ENCODE results near the gene DLEC1. TPM values are rescaled to one million over a fixed set of nuclear protein-coding genes. Genes with fewer than 3 reads are reported as not detected.
A peak's percentile ranks its signal among the peaks of the same experiment; 100 is the strongest.

Gene DLEC1
- total and polyA plus RNA-seq, 9 of the 15 experiments (the other 6 are each of a cell fraction or from before 2014, with no cell fraction given), result 0.07 to 0.08 TPM; not detected in 7

DNA sequence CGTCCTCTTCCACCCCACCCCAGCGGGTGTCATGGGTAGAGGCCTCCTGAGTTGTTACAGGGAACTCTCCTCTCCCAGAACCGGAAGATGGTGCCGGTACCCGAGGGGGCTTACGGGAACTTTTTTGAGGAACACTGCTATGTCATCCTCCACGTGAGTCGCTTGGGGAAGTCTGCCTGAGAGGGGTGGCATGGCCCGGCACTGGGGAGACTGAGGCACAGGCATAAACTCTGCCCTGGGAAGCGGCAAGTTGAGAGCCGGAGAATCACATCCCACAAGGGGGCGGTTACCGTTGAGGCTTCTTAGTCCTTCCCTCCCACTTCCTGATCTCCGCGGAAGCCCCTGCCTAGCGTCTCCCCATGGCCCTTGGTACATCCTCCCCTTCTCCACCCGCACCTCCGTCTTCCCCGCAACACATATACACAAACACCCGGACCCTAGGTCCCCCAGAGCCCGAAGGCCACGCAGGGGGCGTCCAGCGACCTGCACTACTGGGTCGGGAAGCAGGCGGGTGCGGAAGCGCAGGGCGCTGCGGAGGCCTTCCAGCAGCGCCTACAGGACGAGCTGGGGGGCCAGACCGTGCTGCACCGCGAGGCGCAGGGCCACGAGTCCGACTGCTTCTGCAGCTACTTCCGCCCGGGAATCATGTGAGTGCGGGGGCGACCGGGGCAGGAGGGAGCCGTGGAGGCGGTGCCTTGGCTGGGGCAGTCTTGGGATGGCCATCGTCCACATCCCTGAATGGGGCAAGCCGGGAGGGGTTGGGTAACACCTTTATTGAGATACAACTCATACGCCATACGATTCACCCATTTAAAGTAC, 45.0 kb upstream of the DLEC1 start (continued):
- TF ChIP-seq, protein P1, sequence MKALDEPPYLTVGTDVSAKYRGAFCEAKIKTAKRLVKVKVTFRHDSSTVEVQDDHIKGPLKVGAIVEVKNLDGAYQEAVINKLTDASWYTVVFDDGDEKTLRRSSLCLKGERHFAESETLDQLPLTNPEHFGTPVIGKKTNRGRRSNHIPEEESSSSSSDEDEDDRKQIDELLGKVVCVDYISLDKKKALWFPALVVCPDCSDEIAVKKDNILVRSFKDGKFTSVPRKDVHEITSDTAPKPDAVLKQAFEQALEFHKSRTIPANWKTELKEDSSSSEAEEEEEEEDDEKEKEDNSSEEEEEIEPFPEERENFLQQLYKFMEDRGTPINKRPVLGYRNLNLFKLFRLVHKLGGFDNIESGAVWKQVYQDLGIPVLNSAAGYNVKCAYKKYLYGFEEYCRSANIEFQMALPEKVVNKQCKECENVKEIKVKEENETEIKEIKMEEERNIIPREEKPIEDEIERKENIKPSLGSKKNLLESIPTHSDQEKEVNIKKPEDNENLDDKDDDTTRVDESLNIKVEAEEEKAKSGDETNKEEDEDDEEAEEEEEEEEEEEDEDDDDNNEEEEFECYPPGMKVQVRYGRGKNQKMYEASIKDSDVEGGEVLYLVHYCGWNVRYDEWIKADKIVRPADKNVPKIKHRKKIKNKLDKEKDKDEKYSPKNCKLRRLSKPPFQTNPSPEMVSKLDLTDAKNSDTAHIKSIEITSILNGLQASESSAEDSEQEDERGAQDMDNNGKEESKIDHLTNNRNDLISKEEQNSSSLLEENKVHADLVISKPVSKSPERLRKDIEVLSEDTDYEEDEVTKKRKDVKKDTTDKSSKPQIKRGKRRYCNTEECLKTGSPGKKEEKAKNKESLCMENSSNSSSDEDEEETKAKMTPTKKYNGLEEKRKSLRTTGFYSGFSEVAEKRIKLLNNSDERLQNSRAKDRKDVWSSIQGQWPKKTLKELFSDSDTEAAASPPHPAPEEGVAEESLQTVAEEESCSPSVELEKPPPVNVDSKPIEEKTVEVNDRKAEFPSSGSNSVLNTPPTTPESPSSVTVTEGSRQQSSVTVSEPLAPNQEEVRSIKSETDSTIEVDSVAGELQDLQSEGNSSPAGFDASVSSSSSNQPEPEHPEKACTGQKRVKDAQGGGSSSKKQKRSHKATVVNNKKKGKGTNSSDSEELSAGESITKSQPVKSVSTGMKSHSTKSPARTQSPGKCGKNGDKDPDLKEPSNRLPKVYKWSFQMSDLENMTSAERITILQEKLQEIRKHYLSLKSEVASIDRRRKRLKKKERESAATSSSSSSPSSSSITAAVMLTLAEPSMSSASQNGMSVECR (CRISPR knock-in tag; IDR thresholded peaks at IDR 0.05), result peak; percentile 86
- TF ChIP-seq CCAR2 (IDR thresholded peaks at IDR 0.05; ENCODE audit: low read depth, low read length) (no peak), MTF1 (CRISPR knock-in tag; IDR thresholded peaks at IDR 0.05; ENCODE audit: borderline replicate concordance) (0 out of 2 replicates have a peak, but pooled peaks have one; percentile 7), SMAD3 (CRISPR knock-in tag; conservative IDR thresholded peaks at IDR 0.05) (0 out of 2 replicates have a peak, but pooled peaks have one; percentile 22), PCBP1 (IDR thresholded peaks at IDR 0.05; ENCODE audit: low read depth, low read length, poor library complexity, severe bottlenecking) (no peak), MXI1 (IDR thresholded peaks at IDR 0.05; ENCODE audit: low read depth, low read length) (0 out of 2 replicates have a peak, but pooled peaks have one; percentile 34), HNRNPLL (IDR thresholded peaks at IDR 0.05; ENCODE audit: low read depth, low read length, poor library complexity, severe bottlenecking) (peak; percentile 72), DACH1 (IDR thresholded peaks at IDR 0.05; ENCODE audit: partially characterized antibody) (no peak), SMARCA5 (IDR thresholded peaks at IDR 0.05) (no peak; the same call in 1 of the 2 replicates), FOS (IDR thresholded peaks at IDR 0.05; ENCODE audit: extremely low read depth, insufficient read length) (no peak), ZNF224 (CRISPR knock-in tag; IDR thresholded peaks at IDR 0.05) (peak; percentile 89), MIER1 (IDR thresholded peaks at IDR 0.05; ENCODE audit: low read depth) (peak; percentile 55; the same call in 1 of the 2 replicates), ZNF561 (CRISPR knock-in tag; conservative IDR thresholded peaks at IDR 0.05) (no peak), SRSF3 (IDR thresholded peaks at IDR 0.05; ENCODE audit: insufficient read depth, low read length) (no peak), PHTF2 (CRISPR knock-in tag; IDR thresholded peaks at IDR 0.05) (no peak)
- TF ChIP-seq, protein P2, sequence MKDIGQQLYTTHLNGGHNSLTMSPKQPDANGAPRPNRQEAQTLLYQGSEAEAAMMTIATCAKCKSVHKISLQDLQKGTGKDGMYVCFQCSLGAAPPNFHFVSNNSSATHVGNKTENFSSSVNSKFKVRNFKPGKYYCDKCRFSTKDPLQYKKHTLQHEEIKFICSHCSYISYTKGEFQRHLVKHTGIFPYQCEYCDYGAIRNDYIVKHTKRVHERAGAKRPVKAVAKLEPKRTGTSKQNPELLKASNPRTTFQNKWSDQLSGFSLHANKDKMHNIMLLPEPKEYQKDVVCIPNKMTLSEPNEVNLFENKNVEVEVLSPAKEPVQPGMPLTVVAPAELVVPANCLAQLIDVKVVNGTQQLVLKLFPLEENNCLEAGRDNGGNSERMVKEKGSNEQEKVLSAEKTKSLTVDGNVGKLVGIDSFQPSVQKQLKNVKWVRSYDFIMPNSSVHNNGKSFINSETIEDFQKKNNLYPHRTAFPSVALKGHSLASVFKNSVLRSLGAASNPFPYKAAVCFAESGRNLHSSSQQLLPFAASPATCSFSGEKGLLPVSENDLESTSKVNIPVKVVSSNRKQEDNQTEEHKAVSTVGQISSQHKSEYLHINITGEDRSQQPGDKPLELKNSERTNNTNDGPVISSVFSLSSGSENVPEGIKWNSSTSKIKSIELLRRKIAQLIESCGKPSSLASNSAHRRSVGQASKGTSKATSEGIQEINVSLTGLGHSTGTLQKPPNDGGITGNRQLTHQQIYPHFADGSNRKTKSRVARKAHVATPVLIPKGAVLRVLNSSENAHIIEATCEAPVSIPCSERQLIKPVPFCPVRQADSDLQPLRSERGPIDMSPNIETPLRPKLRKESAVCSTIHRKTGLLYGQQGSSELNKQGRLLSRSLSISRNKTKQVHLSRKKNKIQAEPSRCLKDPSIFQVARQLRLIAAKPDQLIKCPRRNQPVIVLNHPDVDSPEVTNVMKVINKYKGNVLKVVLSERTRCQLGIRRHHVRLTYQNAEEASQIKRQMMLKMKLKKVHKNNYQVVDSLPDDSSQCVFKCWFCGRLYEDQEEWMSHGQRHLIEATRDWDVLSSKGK (CRISPR knock-in tag; IDR thresholded peaks at IDR 0.05), result no peak; the same call in 1 of the 2 replicates
- TF ChIP-seq, protein P3, sequence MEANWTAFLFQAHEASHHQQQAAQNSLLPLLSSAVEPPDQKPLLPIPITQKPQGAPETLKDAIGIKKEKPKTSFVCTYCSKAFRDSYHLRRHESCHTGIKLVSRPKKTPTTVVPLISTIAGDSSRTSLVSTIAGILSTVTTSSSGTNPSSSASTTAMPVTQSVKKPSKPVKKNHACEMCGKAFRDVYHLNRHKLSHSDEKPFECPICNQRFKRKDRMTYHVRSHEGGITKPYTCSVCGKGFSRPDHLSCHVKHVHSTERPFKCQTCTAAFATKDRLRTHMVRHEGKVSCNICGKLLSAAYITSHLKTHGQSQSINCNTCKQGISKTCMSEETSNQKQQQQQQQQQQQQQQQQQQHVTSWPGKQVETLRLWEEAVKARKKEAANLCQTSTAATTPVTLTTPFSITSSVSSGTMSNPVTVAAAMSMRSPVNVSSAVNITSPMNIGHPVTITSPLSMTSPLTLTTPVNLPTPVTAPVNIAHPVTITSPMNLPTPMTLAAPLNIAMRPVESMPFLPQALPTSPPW (CRISPR knock-in tag; IDR thresholded peaks at IDR 0.05), result peak; percentile 88
